GM23338 (cell line): ENCODE results near the gene ETV6. TPM values are rescaled to one million over a fixed set of nuclear protein-coding genes. Genes with fewer than 3 reads are reported as not detected.

Source experiments
- ATAC-seq: fragments of 200-7000 bp; cut with Tn5 transposase; 3 replicates; pipeline ENCODE4 v1.9.1; 2020
- DNase-seq: peaks from one replicate; pipeline ENCODE4 v3.0.0-alpha.2; 2015; ENCODE audit warnings: low spot score
- H2AFZ ChIP-seq: fragments of 200-600 bp; sonication (generic); 2 replicates; pipeline ENCODE4 v1.8.0; 2016; ENCODE audit warnings: antibody characterized with exemption, mild to moderate bottlenecking, moderate library complexity
- H3F3A ChIP-seq: fragments of 200-600 bp; sonication (generic); replicated peaks from 2 replicates; pipeline ENCODE4 v1.8.0; 2017; ENCODE audit warnings: antibody characterized with exemption, mixed run types, low read depth
- H3K27ac ChIP-seq: fragments of 200-600 bp; sonication (generic); 2 replicates; pipeline ENCODE4 v1.6.1; 2016; ENCODE audit warnings: low read depth
- H3K27me3 ChIP-seq: fragments of 200-600 bp; sonication (generic); 2 replicates; pipeline ENCODE4 v1.8.0; 2016; ENCODE audit warnings: mild to moderate bottlenecking, mixed run types, moderate library complexity; ENCODE audit not compliant: insufficient read depth
- H3K36me3 ChIP-seq: fragments of 200-600 bp; sonication (generic); 2 replicates; pipeline ENCODE4 v1.8.0; 2016; ENCODE audit warnings: mild to moderate bottlenecking; ENCODE audit not compliant: insufficient read depth
- H3K4me1 ChIP-seq: fragments of 200-600 bp; sonication (generic); 2 replicates; pipeline ENCODE4 v1.8.0; 2016; ENCODE audit warnings: mild to moderate bottlenecking, moderate library complexity; ENCODE audit not compliant: insufficient read depth
- H3K4me2 ChIP-seq: fragments of 200-600 bp; sonication (generic); 2 replicates; pipeline ENCODE4 v1.7.1; 2017; ENCODE audit warnings: mixed run types
- H3K4me3 ChIP-seq: fragments of 200-600 bp; sonication (generic); 2 replicates; pipeline ENCODE4 v1.6.1; 2016; ENCODE audit warnings: mixed run types
- H3K79me2 ChIP-seq: fragments of 200-600 bp; sonication (generic); replicated peaks from 2 replicates; pipeline ENCODE4 v1.8.0; 2017; ENCODE audit warnings: mild to moderate bottlenecking; ENCODE audit not compliant: insufficient read depth
- H3K9me2 ChIP-seq: fragments of 200-600 bp; sonication (generic); 2 replicates; pipeline ENCODE4 v1.8.0; 2017; ENCODE audit not compliant: insufficient read depth
- H4K20me1 ChIP-seq: fragments of 200-600 bp; sonication (generic); replicated peaks from 2 replicates; pipeline ENCODE4 v1.8.0; 2017; ENCODE audit warnings: mild to moderate bottlenecking; ENCODE audit not compliant: insufficient read depth
- H3K27ac Mint-ChIP-seq: 2 replicates; pipeline ENCODE4 v1.8.0; 2020; ENCODE audit warnings: inconsistent platforms, mild to moderate bottlenecking, moderate library complexity, mixed read lengths
- H3K27me3 Mint-ChIP-seq: 3 replicates; pipeline ENCODE4 v1.8.0; 2022; ENCODE audit warnings: low read depth, mild to moderate bottlenecking, moderate library complexity, mixed read lengths, inconsistent platforms; ENCODE audit not compliant: insufficient read depth, poor library complexity
- H3K36me3 Mint-ChIP-seq: 3 replicates; pipeline ENCODE4 v1.8.0; 2021; ENCODE audit warnings: low read depth, mild to moderate bottlenecking, inconsistent platforms, moderate library complexity, mixed read lengths
- H3K4me1 Mint-ChIP-seq: 3 replicates; pipeline ENCODE4 v1.8.0; 2020; ENCODE audit warnings: mild to moderate bottlenecking, inconsistent platforms, mixed read lengths
- H3K4me3 Mint-ChIP-seq: 3 replicates; pipeline ENCODE4 v1.8.0; 2021; ENCODE audit warnings: moderate library complexity, mild to moderate bottlenecking, inconsistent platforms, mixed read lengths
- H3K9me3 Mint-ChIP-seq: 3 replicates; pipeline ENCODE4 v1.8.0; 2020; ENCODE audit warnings: moderate library complexity, mild to moderate bottlenecking, inconsistent platforms, mixed read lengths
- CREB1 ChIP-seq: fragments of 250-450 bp; sonication (Bioruptor Pico); IDR thresholded peaks from 2 replicates; pipeline ENCODE4 v1.5.0; 2020; ENCODE audit warnings: low read depth, mild to moderate bottlenecking, moderate library complexity
- CTCF ChIP-seq, 2 experiments: fragments of 200-600 bp in 1 of 2; sonication (generic) in 1 of 2; conservative IDR thresholded peaks; 2 replicates each; pipeline versions ENCODE4 v1.5.1 to v1.6.1; 2016 to 2017; ENCODE audit warnings: antibody characterized with exemption in 2 of 2, low read depth in 2 of 2, mild to moderate bottlenecking in 2 of 2, moderate library complexity in 1 of 2
- ETS1 ChIP-seq: IDR thresholded peaks from 2 replicates; pipeline ENCODE4 v1.6.1; 2016; ENCODE audit warnings: antibody characterized with exemption
- EZH2 ChIP-seq: fragments of 200-600 bp; sonication (generic); IDR thresholded peaks from one replicate; pipeline ENCODE4 v1.8.0; 2017; ENCODE audit warnings: antibody characterized with exemption, mild to moderate bottlenecking, low read depth; ENCODE audit not compliant: unreplicated experiment
- EZH2phosphoT487 ChIP-seq: fragments of 200-600 bp; sonication (generic); IDR thresholded peaks from one replicate; pipeline ENCODE4 v1.8.1; 2018; ENCODE audit warnings: antibody characterized with exemption; ENCODE audit not compliant: unreplicated experiment
- JUNB ChIP-seq: IDR thresholded peaks from one replicate; pipeline ENCODE4 v1.6.1; 2016; ENCODE audit warnings: antibody characterized with exemption; ENCODE audit not compliant: unreplicated experiment
- NANOG ChIP-seq: IDR thresholded peaks from 2 replicates; pipeline ENCODE4 v1.6.1; 2016; ENCODE audit warnings: antibody characterized with exemption, borderline replicate concordance
- POLR2AphosphoS5 ChIP-seq: IDR thresholded peaks from 2 replicates; pipeline ENCODE4 v1.6.1; 2016; ENCODE audit warnings: antibody characterized with exemption, low read depth
- ZNF114 ChIP-seq: fragments of 250-450 bp; sonication (Bioruptor Pico); IDR thresholded peaks from 2 replicates; pipeline ENCODE4 v1.5.0; 2020; ENCODE audit warnings: mild to moderate bottlenecking, moderate library complexity
- ZNF331 ChIP-seq: fragments of 250-450 bp; sonication (Bioruptor Pico); IDR thresholded peaks from 2 replicates; pipeline ENCODE4 v1.5.0; 2020; ENCODE audit warnings: low read depth, mild to moderate bottlenecking, moderate library complexity
- ZNF462 ChIP-seq: fragments of 250-450 bp; sonication (Bioruptor Pico); IDR thresholded peaks from 2 replicates; pipeline ENCODE4 v1.5.0; 2020; ENCODE audit warnings: mild to moderate bottlenecking, moderate library complexity
- polyA plus RNA-seq: library from polyadenylated mRNA; unstranded; fragments of >200 nt; fragmentation: Nextera tagmentation; extraction: Ambion mirVana; gene quantifications from 2 replicates; pipeline ENCODE4 v1.2.1, GENCODE V29; 2016
- total RNA-seq: library from RNA; depleted of rRNA; stranded (reverse); fragments of >200 nt; shearing (Covaris generic); gene quantifications from 2 replicates; pipeline ENCODE4 v1.2.3, GENCODE V29; 2014

The ETV6 gene
- total and polyA plus RNA-seq, 2 experiments from 2014 or later, result 7.5 to 15.1 TPM

GRCh38 chr12:11713202-11713601 lies 63.7 kb downstream of the ETV6 start:
- Histone ChIP-seq H3K79me2 (peaks cover 25% of the 10 kb centered on the region), H4K20me1 (no peaks in the 10 kb centered on the region; the same call in 1 of the 2 replicates), H3K36me3 (no peaks in the 10 kb centered on the region), H2AFZ (no peak overlapping the region), H3K9me2 (0 out of 2 replicates have a peak, but pooled peaks cover 4% of the 10 kb centered on the region), H3F3A (no peaks in the 10 kb centered on the region), H3K4me1 (peaks cover 7% of the 10 kb centered on the region), H3K27me3 (no peaks in the 10 kb centered on the region), H3K4me3 (no peak overlapping the region), H3K4me2 (no peak overlapping the region), H3K27ac (no peak overlapping the region)
- TF ChIP-seq ZNF331 (CRISPR knock-in tag) (no peak), NANOG (no peak), ZNF462 (CRISPR knock-in tag) (no peak), CTCF (conservative IDR thresholded peaks at IDR 0.05; ENCODE audit: low read depth in 2 of 2) (no peak), ETS1 (no peak), POLR2AphosphoS5 (no peak), CREB1 (CRISPR knock-in tag) (no peak), EZH2 (no peak), EZH2phosphoT487 (no peak), JUNB (no peak), ZNF114 (no peak)
- H3K27ac Mint-ChIP-seq, result no peak overlapping the region
- H3K4me3 Mint-ChIP-seq, result no peak overlapping the region
- peaks cover 10% of the 10 kb centered on the region for H3K27me3 Mint-ChIP-seq
- H3K36me3 Mint-ChIP-seq, result no peaks in the 10 kb centered on the region; the same call in 2 of the 3 replicates
- DNase-seq (no peak), ATAC-seq (no peak)
- peaks cover 12% of the 10 kb centered on the region for H3K4me1 Mint-ChIP-seq
- no peaks in the 10 kb centered on the region for H3K9me3 Mint-ChIP-seq
